HepG2 (cell line): ENCODE measurements around the gene TARS3. TPM values are rescaled to one million over a fixed set of nuclear protein-coding genes. Genes with fewer than 3 reads are reported as not detected.

Experiments used
- AGO2 ChIP-seq: fragments of 200-400 bp; formaldehyde crosslinking; optimal IDR thresholded peaks from 2 replicates; pipeline ENCODE3; 2017; ENCODE audit warnings: mild to moderate bottlenecking, low read depth, low read length, moderate library complexity
- ARID2 ChIP-seq: sonication (generic); formaldehyde crosslinking; IDR thresholded peaks from 2 replicates; pipeline ENCODE4 v1.8.1; 2022; ENCODE audit warnings: mild to moderate bottlenecking, missing genetic modification reagents, borderline replicate concordance
- BORCS8-MEF2B ChIP-seq: sonication (generic); formaldehyde crosslinking; IDR thresholded peaks from 2 replicates; pipeline ENCODE4 v1.8.0; 2022; ENCODE audit warnings: mild to moderate bottlenecking, missing genetic modification reagents
- FOXK1 ChIP-seq: sonication (generic); formaldehyde crosslinking; IDR thresholded peaks from 2 replicates; pipeline ENCODE4 v1.4.0; 2020; ENCODE audit warnings: low read depth, missing genetic modification reagents, borderline replicate concordance
- GATA4 ChIP-seq: sonication (generic); IDR thresholded peaks from 2 replicates; pipeline ENCODE4 v1.6.1; 2016; ENCODE audit warnings: antibody characterized with exemption, low read depth, borderline replicate concordance
- JDP2 ChIP-seq: sonication (generic); formaldehyde crosslinking; IDR thresholded peaks from 2 replicates; pipeline ENCODE4 v1.8.1; 2022; ENCODE audit warnings: missing genetic modification reagents, borderline replicate concordance
- JUND ChIP-seq: sonication (generic); formaldehyde crosslinking; IDR thresholded peaks from 2 replicates; pipeline ENCODE4 v1.8.0; 2022; ENCODE audit warnings: mild to moderate bottlenecking, missing genetic modification reagents
- KDM5A ChIP-seq: fragments of 200-600 bp; sonication (generic); IDR thresholded peaks from 2 replicates; pipeline ENCODE4 v1.7.0; 2018; ENCODE audit warnings: antibody characterized with exemption, mild to moderate bottlenecking, low read length, borderline replicate concordance
- KLF6 ChIP-seq: IDR thresholded peaks from 2 replicates; pipeline ENCODE4 v1.8.0; 2016; ENCODE audit warnings: missing biosample characterization, missing genetic modification reagents
- MIER3 ChIP-seq: IDR thresholded peaks from 2 replicates; pipeline ENCODE4 v1.6.1; 2016; ENCODE audit warnings: missing compliant biosample characterization, borderline replicate concordance
- MTF1 ChIP-seq: sonication (generic); formaldehyde crosslinking; IDR thresholded peaks from 2 replicates; pipeline ENCODE4 v1.5.0; 2020; ENCODE audit warnings: missing genetic modification reagents
- ONECUT2 ChIP-seq: sonication (generic); formaldehyde crosslinking; IDR thresholded peaks from 2 replicates; pipeline ENCODE4 v1.4.0; 2020; ENCODE audit warnings: missing genetic modification reagents
- PHF21A ChIP-seq: sonication (generic); formaldehyde crosslinking; IDR thresholded peaks from 2 replicates; pipeline ENCODE4 v1.5.0; 2020; ENCODE audit warnings: mild to moderate bottlenecking, missing genetic modification reagents
- RXRA ChIP-seq: sonication (generic); formaldehyde crosslinking; IDR thresholded peaks from 2 replicates; pipeline ENCODE4 v1.5.1; 2020; ENCODE audit warnings: missing genetic modification reagents
- RXRB ChIP-seq: IDR thresholded peaks from 2 replicates; pipeline ENCODE4 v1.6.1; 2016; ENCODE audit warnings: borderline replicate concordance, missing genetic modification reagents, missing compliant biosample characterization
- SETDB1 ChIP-seq: sonication (generic); formaldehyde crosslinking; IDR thresholded peaks from 2 replicates; pipeline ENCODE4 v1.5.1; 2020; ENCODE audit warnings: missing genetic modification reagents, mild to moderate bottlenecking, borderline replicate concordance
- SIN3B ChIP-seq: fragments of 150-350 bp; IDR thresholded peaks from 2 replicates; pipeline ENCODE4 v1.6.1; 2014; ENCODE audit warnings: low read length
- SRSF4 ChIP-seq: fragments of 200-400 bp; formaldehyde crosslinking; IDR thresholded peaks from one replicate; pipeline ENCODE4 v1.6.1; 2018; ENCODE audit warnings: mild to moderate bottlenecking, low read depth, low read length, moderate library complexity; ENCODE audit not compliant: poor library complexity, severe bottlenecking
- ZFAT ChIP-seq: sonication (generic); formaldehyde crosslinking; conservative IDR thresholded peaks from 2 replicates; pipeline ENCODE4 v1.8.1; 2023; ENCODE audit warnings: missing genetic modification reagents, inconsistent platforms
- ZFYVE20 ChIP-seq: sonication (generic); formaldehyde crosslinking; IDR thresholded peaks from 2 replicates; pipeline ENCODE4 v1.8.0; 2023; ENCODE audit warnings: low read depth, mild to moderate bottlenecking, moderate library complexity, missing genetic modification reagents, borderline replicate concordance
- ZKSCAN8 ChIP-seq: IDR thresholded peaks from 2 replicates; pipeline ENCODE4 v1.6.1; 2016; ENCODE audit warnings: borderline replicate concordance, missing genetic modification reagents, missing compliant biosample characterization
- ZNF12 ChIP-seq: sonication (generic); formaldehyde crosslinking; IDR thresholded peaks from 2 replicates; pipeline ENCODE4 v1.5.0; 2020; ENCODE audit warnings: missing genetic modification reagents
- ZNF335 ChIP-seq: sonication (generic); formaldehyde crosslinking; IDR thresholded peaks from 2 replicates; pipeline ENCODE4 v1.4.0; 2020; ENCODE audit warnings: missing genetic modification reagents
- polyA plus RNA-seq, 8 experiments: library from polyadenylated mRNA; depleted of rRNA in 3 of 8; stranded (reverse) in 7 of 8; unstranded in 1 of 8; fragments of >200 nt; fragmentation: Illumina TruSeq in 4 of 8; extraction: Trizol in 4 of 8; gene quantifications; 2 replicates each; pipeline versions ENCODE4 v1.2.1 to v1.2.3, GENCODE V29; 2011 to 2016; ENCODE audit warnings: low read depth in 4 of 8, missing spikeins in 1 of 8, mixed read lengths in 1 of 8; ENCODE audit not compliant: insufficient read depth in 1 of 8
- total RNA-seq, 5 experiments: library from RNA; depleted of rRNA; stranded (reverse); fragments of >200 nt; fragmentation: Illumina TruSeq; extraction: Trizol; gene quantifications; 2 replicates each; pipeline ENCODE4 v1.2.3, GENCODE V29; 2016; ENCODE audit warnings: low read depth in 1 of 5
- TF ChIP-seq, protein P1 (sequence below): sonication (generic); formaldehyde crosslinking; IDR thresholded peaks from 2 replicates; pipeline ENCODE4 v1.4.0; 2020; ENCODE audit warnings: mild to moderate bottlenecking, missing genetic modification reagents
- TF ChIP-seq, protein P2 (sequence below): sonication (generic); formaldehyde crosslinking; IDR thresholded peaks from 2 replicates; pipeline ENCODE4 v1.4.0; 2020; ENCODE audit warnings: missing genetic modification reagents
- TF ChIP-seq, protein P3 (sequence below): sonication (generic); formaldehyde crosslinking; IDR thresholded peaks from 2 replicates; pipeline ENCODE4 v1.5.0; 2020; ENCODE audit warnings: mild to moderate bottlenecking, low read depth, missing genetic modification reagents, borderline replicate concordance
- TF ChIP-seq, protein P4 (sequence below): sonication (generic); formaldehyde crosslinking; conservative IDR thresholded peaks from 2 replicates; pipeline ENCODE4 v1.4.0; 2020; ENCODE audit warnings: missing genetic modification reagents

TARS3 gene
- total and polyA plus RNA-seq, 2 of the 13 experiments (the other 11 are each of a cell fraction or from before 2014, with no cell fraction given), result 4.1 to 11.7 TPM

DNA sequence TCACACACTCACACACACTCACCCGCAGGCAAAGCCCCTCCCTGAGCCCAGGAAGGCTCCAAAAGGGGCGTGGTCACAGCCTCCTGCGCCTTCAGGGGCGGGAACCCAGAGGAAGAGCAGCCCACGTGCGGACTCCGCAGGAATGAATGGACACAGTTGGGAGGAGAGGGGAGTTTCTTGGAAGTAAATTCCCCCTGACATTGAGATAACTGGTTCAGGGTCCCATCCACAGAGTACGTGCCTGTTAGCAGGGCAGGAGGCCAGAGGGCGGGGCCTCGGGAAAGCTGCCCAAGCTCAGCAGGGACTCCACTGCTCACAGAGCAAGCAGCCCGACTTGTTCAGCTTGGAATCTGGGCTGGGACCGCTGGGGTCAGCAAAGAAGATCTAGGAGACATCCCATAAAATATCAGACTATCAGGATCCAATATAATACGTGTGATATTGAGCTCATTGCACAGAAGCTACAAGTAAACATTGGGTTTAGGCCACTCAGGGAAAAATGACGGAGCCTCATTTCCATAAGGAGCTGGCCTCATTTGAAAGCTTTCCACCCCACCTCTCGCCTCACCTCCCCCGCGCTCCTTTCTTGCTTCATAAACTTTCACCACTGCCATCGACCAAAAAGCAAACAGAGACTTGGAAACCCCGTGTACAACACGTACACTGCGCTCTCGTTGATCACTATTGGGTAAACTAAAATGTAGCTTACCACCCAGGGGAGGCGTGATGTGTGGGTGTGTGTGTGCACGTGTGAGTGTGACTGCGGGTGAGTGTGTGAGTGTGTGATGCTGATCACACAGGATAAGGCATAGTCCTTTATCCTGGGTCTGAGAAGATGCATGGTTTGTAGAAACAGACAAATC lies 108.1 kb downstream of the TARS3 start (continued):
- no peak for TF ChIP-seq ZFAT (CRISPR knock-in tag)
- no peak for TF ChIP-seq KLF6 (CRISPR knock-in tag)
- no peak for TF ChIP-seq KDM5A
- TF ChIP-seq FOXK1 (CRISPR knock-in tag), result no peak; the same call in 1 of the 2 replicates
- TF ChIP-seq, protein P1, sequence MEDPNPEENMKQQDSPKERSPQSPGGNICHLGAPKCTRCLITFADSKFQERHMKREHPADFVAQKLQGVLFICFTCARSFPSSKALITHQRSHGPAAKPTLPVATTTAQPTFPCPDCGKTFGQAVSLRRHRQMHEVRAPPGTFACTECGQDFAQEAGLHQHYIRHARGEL (CRISPR knock-in tag), result no peak
- TF ChIP-seq SRSF4, result no peak
- no peak for TF ChIP-seq ZFYVE20 (CRISPR knock-in tag)
- TF ChIP-seq BORCS8-MEF2B (CRISPR knock-in tag), result 0 out of 2 replicates have a peak, but pooled peaks have one; percentile 22
- peak; percentile 74; the same call in 1 of the 2 replicates for TF ChIP-seq ONECUT2 (CRISPR knock-in tag)
- no peak for TF ChIP-seq SETDB1
- no peak for TF ChIP-seq MTF1 (CRISPR knock-in tag)
- TF ChIP-seq JDP2 (CRISPR knock-in tag), result no peak
- no peak; the same call in 1 of the 2 replicates for TF ChIP-seq MIER3
- TF ChIP-seq ZNF335 (CRISPR knock-in tag), result no peak
- no peak for TF ChIP-seq GATA4
- TF ChIP-seq, protein P2, sequence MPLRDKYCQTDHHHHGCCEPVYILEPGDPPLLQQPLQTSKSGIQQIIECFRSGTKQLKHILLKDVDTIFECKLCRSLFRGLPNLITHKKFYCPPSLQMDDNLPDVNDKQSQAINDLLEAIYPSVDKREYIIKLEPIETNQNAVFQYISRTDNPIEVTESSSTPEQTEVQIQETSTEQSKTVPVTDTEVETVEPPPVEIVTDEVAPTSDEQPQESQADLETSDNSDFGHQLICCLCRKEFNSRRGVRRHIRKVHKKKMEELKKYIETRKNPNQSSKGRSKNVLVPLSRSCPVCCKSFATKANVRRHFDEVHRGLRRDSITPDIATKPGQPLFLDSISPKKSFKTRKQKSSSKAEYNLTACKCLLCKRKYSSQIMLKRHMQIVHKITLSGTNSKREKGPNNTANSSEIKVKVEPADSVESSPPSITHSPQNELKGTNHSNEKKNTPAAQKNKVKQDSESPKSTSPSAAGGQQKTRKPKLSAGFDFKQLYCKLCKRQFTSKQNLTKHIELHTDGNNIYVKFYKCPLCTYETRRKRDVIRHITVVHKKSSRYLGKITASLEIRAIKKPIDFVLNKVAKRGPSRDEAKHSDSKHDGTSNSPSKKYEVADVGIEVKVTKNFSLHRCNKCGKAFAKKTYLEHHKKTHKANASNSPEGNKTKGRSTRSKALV (CRISPR knock-in tag), result no peak
- no peak for TF ChIP-seq SIN3B
- TF ChIP-seq ZKSCAN8 (CRISPR knock-in tag), result no peak
- peak; percentile 67; the same call in 1 of the 2 replicates for TF ChIP-seq RXRB
- peak; percentile 71 for TF ChIP-seq RXRA (CRISPR knock-in tag)
- TF ChIP-seq JUND (CRISPR knock-in tag), result no peak
- TF ChIP-seq ZNF12, result no peak
- no peak for TF ChIP-seq AGO2
- TF ChIP-seq PHF21A (CRISPR knock-in tag), result peak; percentile 68
- 0 out of 2 replicates have a peak, but pooled peaks have one; percentile 54 for TF ChIP-seq ARID2 (CRISPR knock-in tag)
- TF ChIP-seq, protein P3, sequence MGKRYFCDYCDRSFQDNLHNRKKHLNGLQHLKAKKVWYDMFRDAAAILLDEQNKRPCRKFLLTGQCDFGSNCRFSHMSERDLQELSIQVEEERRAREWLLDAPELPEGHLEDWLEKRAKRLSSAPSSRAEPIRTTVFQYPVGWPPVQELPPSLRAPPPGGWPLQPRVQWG (CRISPR knock-in tag), result no peak
- TF ChIP-seq, protein P4, sequence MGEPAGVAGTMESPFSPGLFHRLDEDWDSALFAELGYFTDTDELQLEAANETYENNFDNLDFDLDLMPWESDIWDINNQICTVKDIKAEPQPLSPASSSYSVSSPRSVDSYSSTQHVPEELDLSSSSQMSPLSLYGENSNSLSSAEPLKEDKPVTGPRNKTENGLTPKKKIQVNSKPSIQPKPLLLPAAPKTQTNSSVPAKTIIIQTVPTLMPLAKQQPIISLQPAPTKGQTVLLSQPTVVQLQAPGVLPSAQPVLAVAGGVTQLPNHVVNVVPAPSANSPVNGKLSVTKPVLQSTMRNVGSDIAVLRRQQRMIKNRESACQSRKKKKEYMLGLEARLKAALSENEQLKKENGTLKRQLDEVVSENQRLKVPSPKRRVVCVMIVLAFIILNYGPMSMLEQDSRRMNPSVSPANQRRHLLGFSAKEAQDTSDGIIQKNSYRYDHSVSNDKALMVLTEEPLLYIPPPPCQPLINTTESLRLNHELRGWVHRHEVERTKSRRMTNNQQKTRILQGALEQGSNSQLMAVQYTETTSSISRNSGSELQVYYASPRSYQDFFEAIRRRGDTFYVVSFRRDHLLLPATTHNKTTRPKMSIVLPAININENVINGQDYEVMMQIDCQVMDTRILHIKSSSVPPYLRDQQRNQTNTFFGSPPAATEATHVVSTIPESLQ (CRISPR knock-in tag), result peak; percentile 48; the same call in 1 of the 2 replicates
